ENCODE measurements around the gene WDFY4. TPM values are rescaled to one million over a fixed set of nuclear protein-coding genes. Genes with fewer than 3 reads are reported as not detected.

The WDFY4 gene
- total RNA-seq, 1 experiment from 2014 or later: not detected

- H3K23me2 ChIP-seq (ENCODE audit: insufficient read length, low read depth, low read length, poor library complexity, severe bottlenecking): no peaks in the 10 kb centered on the region
- no peaks in the 10 kb centered on the region for H3K4me1 ChIP-seq (ENCODE audit: insufficient read depth, low read length)
- H3K4ac ChIP-seq (ENCODE audit: low read depth, low read length): no peak overlapping the region
- H3K27me3 Mint-ChIP-seq (ENCODE audit: low read depth): peaks cover 3% of the 10 kb centered on the region
- H3T11ph ChIP-seq (ENCODE audit: low read length): no peak overlapping the region
- no peaks in the 10 kb centered on the region; a peak in 1 of 5 replicates for H3K9me3 Mint-ChIP-seq
- H4K91ac ChIP-seq (ENCODE audit: insufficient read length, low read depth, low read length): no peak overlapping the region
- H3K18ac ChIP-seq (ENCODE audit: insufficient read length, low read depth, low read length): no peak overlapping the region
- no peak overlapping the region for H2BK5ac ChIP-seq (ENCODE audit: insufficient read length, low read length)
- TF ChIP-seq, protein P1, sequence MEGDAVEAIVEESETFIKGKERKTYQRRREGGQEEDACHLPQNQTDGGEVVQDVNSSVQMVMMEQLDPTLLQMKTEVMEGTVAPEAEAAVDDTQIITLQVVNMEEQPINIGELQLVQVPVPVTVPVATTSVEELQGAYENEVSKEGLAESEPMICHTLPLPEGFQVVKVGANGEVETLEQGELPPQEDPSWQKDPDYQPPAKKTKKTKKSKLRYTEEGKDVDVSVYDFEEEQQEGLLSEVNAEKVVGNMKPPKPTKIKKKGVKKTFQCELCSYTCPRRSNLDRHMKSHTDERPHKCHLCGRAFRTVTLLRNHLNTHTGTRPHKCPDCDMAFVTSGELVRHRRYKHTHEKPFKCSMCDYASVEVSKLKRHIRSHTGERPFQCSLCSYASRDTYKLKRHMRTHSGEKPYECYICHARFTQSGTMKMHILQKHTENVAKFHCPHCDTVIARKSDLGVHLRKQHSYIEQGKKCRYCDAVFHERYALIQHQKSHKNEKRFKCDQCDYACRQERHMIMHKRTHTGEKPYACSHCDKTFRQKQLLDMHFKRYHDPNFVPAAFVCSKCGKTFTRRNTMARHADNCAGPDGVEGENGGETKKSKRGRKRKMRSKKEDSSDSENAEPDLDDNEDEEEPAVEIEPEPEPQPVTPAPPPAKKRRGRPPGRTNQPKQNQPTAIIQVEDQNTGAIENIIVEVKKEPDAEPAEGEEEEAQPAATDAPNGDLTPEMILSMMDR (conservative IDR thresholded peaks at IDR 0.05): no peak
- no peak overlapping the region for H2AFZ ChIP-seq (ENCODE audit: low read length)
- no peak overlapping the region for H3K4me3 Mint-ChIP-seq
- no peak overlapping the region for H3K9ac ChIP-seq (ENCODE audit: extremely low read depth, insufficient read length, low read length)
- H3K14ac ChIP-seq (ENCODE audit: insufficient read depth, low read length): no peak overlapping the region
- H4K8ac ChIP-seq (replicated peaks; ENCODE audit: insufficient read length, low read depth, low read length): no peak overlapping the region
- H3K79me1 ChIP-seq (ENCODE audit: insufficient read depth, low read depth, low read length, poor library complexity, severe bottlenecking): no peaks in the 10 kb centered on the region
- no peaks in the 10 kb centered on the region for H3K79me2 ChIP-seq (ENCODE audit: insufficient read depth, low read length)
- no peak overlapping the region for H2BK12ac ChIP-seq (ENCODE audit: insufficient read length, low read depth, low read length)
- H3K4me1 Mint-ChIP-seq: peaks cover 5 to 6% of the 10 kb centered on the region in 2 experiments
- no peak for DNase-seq
- H2BK20ac ChIP-seq (ENCODE audit: low read depth, low read length, poor library complexity, severe bottlenecking): no peak overlapping the region
- H3K27me3 ChIP-seq (ENCODE audit: insufficient read depth, low read length): no peaks in the 10 kb centered on the region
- H3K36me3 Mint-ChIP-seq (ENCODE audit: insufficient read depth in 1 of 3, low read depth in 3 of 3): no peaks in the 10 kb centered on the region
- H3K4me2 ChIP-seq (ENCODE audit: insufficient read depth, insufficient read length, low read length): no peak overlapping the region
- WGBS (ENCODE audit: extremely low coverage, insufficient read length, low lambda C conversion rate): no CpG with 5 or more reads among the region's 1 CpG
- H3K23ac ChIP-seq (ENCODE audit: insufficient read length, low read depth, low read length): no peak overlapping the region
- H2BK120ac ChIP-seq (ENCODE audit: low read depth, low read length, poor library complexity, severe bottlenecking): no peak overlapping the region
- no peak overlapping the region for H3K56ac ChIP-seq (ENCODE audit: insufficient read length, low read depth, low read length)
- no peaks in the 10 kb centered on the region for H3K9me3 ChIP-seq (ENCODE audit: control insufficient read depth, low read depth, low read length)
- H2AK5ac ChIP-seq (ENCODE audit: insufficient read length, low read length): no peak overlapping the region
- no peak overlapping the region for H3K27ac ChIP-seq (ENCODE audit: insufficient read length, low read depth, low read length)
- no peak overlapping the region for H4K5ac ChIP-seq (ENCODE audit: insufficient read length, low read depth, low read length)
- H2BK15ac ChIP-seq (ENCODE audit: low read depth, low read length): no peak overlapping the region
- no peaks in the 10 kb centered on the region for H4K20me1 ChIP-seq (ENCODE audit: control insufficient read depth, insufficient read depth, insufficient read length)
- H3K27ac Mint-ChIP-seq: no peak overlapping the region
Observed at GRCh38 chr10:48926255-48926654, 241.6 kb downstream of the WDFY4 start.

Data from H9 (cell line).